Body of pancreas (tissue), 4 donors: ENCODE data around the gene SH2D4B. TPM values are rescaled to one million over a fixed set of nuclear protein-coding genes. Genes with fewer than 3 reads are reported as not detected.

Experiments
- ATAC-seq: fragments of 150-250 bp; one replicate; pipeline ENCODE4 v1.9.1; 2016
- DNase-seq, 4 donors: peaks; one replicate each; pipeline ENCODE4 v3.0.0-alpha.2; 2019
- H3K27ac ChIP-seq, 4 donors: fragments of 200-600 bp; sonication (generic); 1 replicate in 3 of 4; 2 replicates in 1 of 4; pipeline versions ENCODE4 v1.5.1 to v1.6.1; 2016 to 2019; ENCODE audit warnings: mild to moderate bottlenecking in 1 of 4, mixed read lengths in 1 of 4, moderate library complexity in 1 of 4
- H3K27me3 ChIP-seq, 2 donors: fragments of 200-600 bp; sonication (generic); one replicate each; pipeline ENCODE4 v1.6.0; 2016; ENCODE audit warnings: mild to moderate bottlenecking in 1 of 2
- H3K36me3 ChIP-seq, 2 donors: fragments of 200-600 bp; sonication (generic); replicated peaks in 1 of 2; 2 replicates each; pipeline ENCODE4 v1.5.1; 2016; ENCODE audit warnings: low read depth in 2 of 2; ENCODE audit not compliant: insufficient read depth in 1 of 2
- H3K4me1 ChIP-seq: fragments of 200-600 bp; sonication (generic); one replicate; pipeline ENCODE4 v1.6.0; 2016
- H3K4me3 ChIP-seq, 2 donors: fragments of 200-600 bp; sonication (generic); 1 replicate in 1 of 2; 2 replicates in 1 of 2; pipeline ENCODE4 v1.5.1; 2016 to 2019
- H3K9me3 ChIP-seq, 3 donors: fragments of 200-600 bp; sonication (generic); 1 replicate in 2 of 3; 2 replicates in 1 of 3; pipeline ENCODE4 v1.5.1; 2016
- CTCF ChIP-seq, 7 experiments: fragments of 450-650 bp in 4 of 7; fragments of 200-600 bp in 3 of 7; sonication (generic) in 3 of 7; IDR thresholded peaks; one replicate each; pipeline ENCODE4 v1.5.1; 2016 to 2019; ENCODE audit warnings: antibody characterized with exemption in 7 of 7
- POLR2A ChIP-seq, 3 donors: fragments of 450-650 bp; IDR thresholded peaks; one replicate each; pipeline ENCODE4 v1.6.1; 2016; ENCODE audit warnings: antibody characterized with exemption in 3 of 3, mild to moderate bottlenecking in 2 of 3
- WGBS, 2 donors: methylation state at CpG; one replicate each; pipeline ENCODE4 v1.1.5; 2017; 5-methylcytosine and 5-hydroxymethylcytosine counted together
- intact Hi-C: fragments of 100-400 bp; cut with DNase I; formaldehyde crosslinking; loops from one replicate; pipeline ENCODE4 v1.15.1; 2023
- total RNA-seq, 2 donors: library from RNA; depleted of rRNA; stranded (reverse); fragments of >200 nt; gene quantifications; one replicate each; pipeline ENCODE4 v1.1.0, GENCODE V29; 2016

SH2D4B gene
- total RNA-seq, 2 donors from 2014 or later: 0.33 TPM; not detected in 1

- H3K27ac ChIP-seq: peak overlapping the region; percentile 50 to 72 (median 61)
- peaks cover 54% of the 10 kb centered on the region for H3K4me1 ChIP-seq
Measured at GRCh38 chr10:80504897-80505465, 32.7 kb upstream of the SH2D4B start.

GRCh38 chr10:80506189-80506575, 31.5 kb upstream of the SH2D4B start:
- Histone ChIP-seq H3K36me3 (peaks cover 0 to 3% of the 10 kb centered on the region in 2 donors), H3K27me3 (no peaks in the 10 kb centered on the region), H3K9me3 (no peaks in the 10 kb centered on the region), H3K4me3 (no peak overlapping the region), H3K27ac (peak overlapping the region in 3 of 4 donors; percentile 59 to 72 (median 63)), H3K4me1 (peaks cover 47% of the 10 kb centered on the region)
- intact Hi-C loops: no loop called here
- ATAC-seq (no peak), DNase-seq (no peak)
- 48 to 63% methylated on average over 6 of the region's 6 CpGs for WGBS, 2 donors
- TF ChIP-seq CTCF (IDR thresholded peaks at IDR 0.05) (no peak), POLR2A (IDR thresholded peaks at IDR 0.05) (no peak)

More at GRCh38 chr10:80504897-80505465, 32.7 kb upstream of the SH2D4B start:
- Histone ChIP-seq H3K27me3 (no peaks in the 10 kb centered on the region), H3K36me3 (peaks cover 0 to 3% of the 10 kb centered on the region in 2 donors), H3K4me3 (no peak overlapping the region), H3K9me3 (no peaks in the 10 kb centered on the region)
- intact Hi-C loops: loop anchor here (2.0 kb wide), 1 partner anchor 58 kb away; no protein-coding TSS in a partner anchor
- no peak for ATAC-seq
- no peak for TF ChIP-seq POLR2A (IDR thresholded peaks at IDR 0.05)
- TF ChIP-seq CTCF (IDR thresholded peaks at IDR 0.05): no peak
- DNase-seq: no peak
- 69 to 70% methylated on average over 4 to 5 of the region's 5 CpGs for WGBS, 2 donors

GRCh38 chr10:80506836-80507487, 30.7 kb upstream of the SH2D4B start:
- 83% methylated on average over 13 of the region's 13 CpGs; no CpG with 5 or more reads in 1 of the 2 donors for WGBS, 2 donors
- no peak overlapping the region for H3K4me3 ChIP-seq
- ATAC-seq (no peak), DNase-seq (no peak)
- H3K36me3 ChIP-seq: peaks cover 0 to 4% of the 10 kb centered on the region in 2 donors
- TF ChIP-seq CTCF (IDR thresholded peaks at IDR 0.05): no peak
- no peak for TF ChIP-seq POLR2A (IDR thresholded peaks at IDR 0.05)
- H3K27ac ChIP-seq: no peak overlapping the region
- no peaks in the 10 kb centered on the region for H3K9me3 ChIP-seq
- peaks cover 39% of the 10 kb centered on the region for H3K4me1 ChIP-seq
- no peaks in the 10 kb centered on the region for H3K27me3 ChIP-seq
- intact Hi-C loops: no loop called here

GRCh38 chr10:80509108-80509402, 28.6 kb upstream of the SH2D4B start:
- ATAC-seq: no peak
- H3K4me3 ChIP-seq: no peak overlapping the region
- peaks cover 22% of the 10 kb centered on the region for H3K4me1 ChIP-seq
- H3K27me3 ChIP-seq: no peaks in the 10 kb centered on the region
- peak in 1 of 4 donors; percentile 1 for DNase-seq
- WGBS, 2 donors: 94% methylated on average over 8 of the region's 8 CpGs
- peak overlapping the region in 1 of 4 donors; percentile 32 for H3K27ac ChIP-seq
- H3K36me3 ChIP-seq: peaks cover 0 to 19% of the 10 kb centered on the region in 2 donors
- intact Hi-C loops: no loop called here
- TF ChIP-seq POLR2A (IDR thresholded peaks at IDR 0.05) (no peak), CTCF (IDR thresholded peaks at IDR 0.05) (no peak)
- no peaks in the 10 kb centered on the region for H3K9me3 ChIP-seq
